DOHH2 (cell line): Measurements from ENCODE around the gene XAGE2.

ENCODE experiments used
- H3F3A ChIP-seq: fragments of 200-600 bp; sonication (generic), shearing (Covaris generic); 2 replicates; pipeline ENCODE4 v1.6.0; 2016; ENCODE audit warnings: antibody characterized with exemption, mild to moderate bottlenecking; ENCODE audit not compliant: control insufficient read depth, insufficient read depth
- H3K27ac ChIP-seq: fragments of 200-600 bp; sonication (generic); 2 replicates; pipeline ENCODE4 v1.5.1; 2014; ENCODE audit warnings: low read depth, mild to moderate bottlenecking, low read length, moderate library complexity
- H3K27me3 ChIP-seq: fragments of 200-600 bp; sonication (generic); 2 replicates; pipeline ENCODE4 v1.6.1; 2014; ENCODE audit warnings: mild to moderate bottlenecking, low read length, mixed read lengths; ENCODE audit not compliant: control insufficient read depth
- H3K36me3 ChIP-seq: fragments of 200-600 bp; sonication (generic); 2 replicates; pipeline ENCODE4 v1.6.1; 2014; ENCODE audit warnings: mild to moderate bottlenecking, low read length, moderate library complexity, mixed read lengths; ENCODE audit not compliant: control insufficient read depth
- H3K4me1 ChIP-seq: fragments of 200-600 bp; sonication (generic); 2 replicates; pipeline ENCODE4 v1.6.1; 2014; ENCODE audit warnings: mild to moderate bottlenecking, low read length, mixed read lengths; ENCODE audit not compliant: control insufficient read depth
- H3K4me2 ChIP-seq: fragments of 200-600 bp; sonication (generic); 2 replicates; pipeline ENCODE4 v1.6.0; 2014; ENCODE audit warnings: mild to moderate bottlenecking, low read length, moderate library complexity
- H3K4me3 ChIP-seq: fragments of 200-600 bp; sonication (generic); 2 replicates; pipeline ENCODE4 v1.5.1; 2014; ENCODE audit warnings: mild to moderate bottlenecking, low read length, mixed read lengths
- H3K79me2 ChIP-seq: fragments of 200-600 bp; sonication (generic); 2 replicates; pipeline ENCODE4 v1.6.1; 2014; ENCODE audit warnings: mild to moderate bottlenecking, low read length, mixed read lengths; ENCODE audit not compliant: control insufficient read depth
- H3K9me2 ChIP-seq: fragments of 200-600 bp; sonication (generic); replicated peaks from 2 replicates; pipeline ENCODE4 v1.6.1; 2014; ENCODE audit warnings: mild to moderate bottlenecking, low read length, mixed read lengths; ENCODE audit not compliant: control insufficient read depth
- H3K9me3 ChIP-seq: fragments of 200-600 bp; sonication (generic); 2 replicates; pipeline ENCODE4 v1.6.1; 2014; ENCODE audit warnings: antibody characterized with exemption, low read length, mixed read lengths; ENCODE audit not compliant: control insufficient read depth, insufficient read depth
- H4K20me1 ChIP-seq: fragments of 200-600 bp; sonication (generic); 2 replicates; pipeline ENCODE4 v1.6.0; 2014; ENCODE audit warnings: low read depth, mild to moderate bottlenecking, antibody characterized with exemption, low read length, moderate library complexity; ENCODE audit not compliant: control insufficient read depth, insufficient read depth
- EZH2phosphoT487 ChIP-seq: fragments of 200-600 bp; sonication (generic); IDR thresholded peaks from 2 replicates; pipeline ENCODE4 v1.6.1; 2017; ENCODE audit warnings: borderline replicate concordance, mild to moderate bottlenecking, antibody characterized with exemption, low read length, moderate library complexity, mixed read lengths
- TF ChIP-seq, protein P1 (sequence below): fragments of 200-600 bp; sonication (generic); IDR thresholded peaks from one replicate; pipeline ENCODE4 v1.5.1; 2014; ENCODE audit warnings: antibody characterized with exemption, mild to moderate bottlenecking, low read depth, low read length; ENCODE audit not compliant: poor library complexity, severe bottlenecking

The XAGE2 gene

GRCh38 chrX:52415304-52415703 is 46.5 kb downstream of the XAGE2 start:
- Histone ChIP-seq H3K79me2 (no peaks in the 10 kb centered on the region), H3K27ac (no peak overlapping the region), H3K4me2 (no peak overlapping the region), H3K4me1 (no peaks in the 10 kb centered on the region), H3K9me3 (no peaks in the 10 kb centered on the region), H4K20me1 (no peaks in the 10 kb centered on the region), H3K9me2 (no peaks in the 10 kb centered on the region), H3K36me3 (no peaks in the 10 kb centered on the region), H3F3A (no peaks in the 10 kb centered on the region), H3K27me3 (no peaks in the 10 kb centered on the region), H3K4me3 (no peak overlapping the region)
- TF ChIP-seq, protein P1, sequence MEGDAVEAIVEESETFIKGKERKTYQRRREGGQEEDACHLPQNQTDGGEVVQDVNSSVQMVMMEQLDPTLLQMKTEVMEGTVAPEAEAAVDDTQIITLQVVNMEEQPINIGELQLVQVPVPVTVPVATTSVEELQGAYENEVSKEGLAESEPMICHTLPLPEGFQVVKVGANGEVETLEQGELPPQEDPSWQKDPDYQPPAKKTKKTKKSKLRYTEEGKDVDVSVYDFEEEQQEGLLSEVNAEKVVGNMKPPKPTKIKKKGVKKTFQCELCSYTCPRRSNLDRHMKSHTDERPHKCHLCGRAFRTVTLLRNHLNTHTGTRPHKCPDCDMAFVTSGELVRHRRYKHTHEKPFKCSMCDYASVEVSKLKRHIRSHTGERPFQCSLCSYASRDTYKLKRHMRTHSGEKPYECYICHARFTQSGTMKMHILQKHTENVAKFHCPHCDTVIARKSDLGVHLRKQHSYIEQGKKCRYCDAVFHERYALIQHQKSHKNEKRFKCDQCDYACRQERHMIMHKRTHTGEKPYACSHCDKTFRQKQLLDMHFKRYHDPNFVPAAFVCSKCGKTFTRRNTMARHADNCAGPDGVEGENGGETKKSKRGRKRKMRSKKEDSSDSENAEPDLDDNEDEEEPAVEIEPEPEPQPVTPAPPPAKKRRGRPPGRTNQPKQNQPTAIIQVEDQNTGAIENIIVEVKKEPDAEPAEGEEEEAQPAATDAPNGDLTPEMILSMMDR = no peak
- TF ChIP-seq EZH2phosphoT487 = no peak

- no peak overlapping the region for H3K4me3 ChIP-seq
- no peaks in the 10 kb centered on the region for H3K9me3 ChIP-seq
- H3K9me2 ChIP-seq = no peaks in the 10 kb centered on the region
- no peaks in the 10 kb centered on the region for H4K20me1 ChIP-seq
- H3K27ac ChIP-seq = no peak overlapping the region
- H3K27me3 ChIP-seq = no peaks in the 10 kb centered on the region
- no peaks in the 10 kb centered on the region for H3F3A ChIP-seq
- no peaks in the 10 kb centered on the region for H3K36me3 ChIP-seq
- no peak overlapping the region for H3K4me2 ChIP-seq
- no peaks in the 10 kb centered on the region for H3K4me1 ChIP-seq
- TF ChIP-seq, protein P1 = no peak
- TF ChIP-seq EZH2phosphoT487 = no peak
- H3K79me2 ChIP-seq = no peaks in the 10 kb centered on the region
Observed at GRCh38 chrX:52416816-52417215, 48.0 kb downstream of the XAGE2 start.

GRCh38 chrX:52420824-52421443 is 52.1 kb downstream of the XAGE2 start:
- H3K4me2 ChIP-seq = no peak overlapping the region
- no peaks in the 10 kb centered on the region for H3K27me3 ChIP-seq
- no peaks in the 10 kb centered on the region for H3K9me2 ChIP-seq
- no peaks in the 10 kb centered on the region for H3K36me3 ChIP-seq
- no peak for TF ChIP-seq EZH2phosphoT487
- TF ChIP-seq, protein P1 = no peak
- H3K4me1 ChIP-seq = no peaks in the 10 kb centered on the region
- no peaks in the 10 kb centered on the region for H3F3A ChIP-seq
- H3K4me3 ChIP-seq = no peak overlapping the region
- no peak overlapping the region for H3K27ac ChIP-seq
- H3K9me3 ChIP-seq = no peaks in the 10 kb centered on the region
- H4K20me1 ChIP-seq = no peaks in the 10 kb centered on the region
- no peaks in the 10 kb centered on the region for H3K79me2 ChIP-seq
